Nephron (organoid): Measurements from ENCODE around the gene PALD1.

Experiments
- H3K27ac Mint-ChIP-seq, 3 experiments: 2 replicates each; pipeline ENCODE4 v1.8.0; 2020; ENCODE audit warnings: mixed read lengths in 3 of 3, mild to moderate bottlenecking in 2 of 3, moderate library complexity in 1 of 3
- H3K27me3 Mint-ChIP-seq: 2 replicates; pipeline ENCODE4 v1.8.0; 2021; ENCODE audit warnings: low read depth, mild to moderate bottlenecking, moderate library complexity, mixed read lengths
- H3K36me3 Mint-ChIP-seq: 2 replicates; pipeline ENCODE4 v1.8.0; 2020; ENCODE audit warnings: low read depth, mixed read lengths
- H3K4me1 Mint-ChIP-seq: 2 replicates; pipeline ENCODE4 v1.8.0; 2020; ENCODE audit warnings: mixed read lengths
- H3K4me3 Mint-ChIP-seq, 3 experiments: 2 replicates each; pipeline ENCODE4 v1.8.0; 2020; ENCODE audit warnings: mild to moderate bottlenecking in 3 of 3, mixed read lengths in 3 of 3, moderate library complexity in 2 of 3
- H3K9me3 Mint-ChIP-seq: 2 replicates; pipeline ENCODE4 v1.8.0; 2020; ENCODE audit warnings: mixed read lengths
- TF ChIP-seq, protein P1 (sequence below), 3 experiments: fragments of 200-600 bp; sonication (generic); IDR thresholded peaks; one replicate each; pipeline ENCODE4 v1.5.0; 2021; ENCODE audit warnings: antibody characterized with exemption in 3 of 3; ENCODE audit not compliant: unreplicated experiment in 3 of 3

PALD1 gene

GRCh38 chr10:70582793-70583668 lies 104.5 kb downstream of the PALD1 start:
- H3K9me3 Mint-ChIP-seq, result no peaks in the 10 kb centered on the region
- TF ChIP-seq, protein P1, sequence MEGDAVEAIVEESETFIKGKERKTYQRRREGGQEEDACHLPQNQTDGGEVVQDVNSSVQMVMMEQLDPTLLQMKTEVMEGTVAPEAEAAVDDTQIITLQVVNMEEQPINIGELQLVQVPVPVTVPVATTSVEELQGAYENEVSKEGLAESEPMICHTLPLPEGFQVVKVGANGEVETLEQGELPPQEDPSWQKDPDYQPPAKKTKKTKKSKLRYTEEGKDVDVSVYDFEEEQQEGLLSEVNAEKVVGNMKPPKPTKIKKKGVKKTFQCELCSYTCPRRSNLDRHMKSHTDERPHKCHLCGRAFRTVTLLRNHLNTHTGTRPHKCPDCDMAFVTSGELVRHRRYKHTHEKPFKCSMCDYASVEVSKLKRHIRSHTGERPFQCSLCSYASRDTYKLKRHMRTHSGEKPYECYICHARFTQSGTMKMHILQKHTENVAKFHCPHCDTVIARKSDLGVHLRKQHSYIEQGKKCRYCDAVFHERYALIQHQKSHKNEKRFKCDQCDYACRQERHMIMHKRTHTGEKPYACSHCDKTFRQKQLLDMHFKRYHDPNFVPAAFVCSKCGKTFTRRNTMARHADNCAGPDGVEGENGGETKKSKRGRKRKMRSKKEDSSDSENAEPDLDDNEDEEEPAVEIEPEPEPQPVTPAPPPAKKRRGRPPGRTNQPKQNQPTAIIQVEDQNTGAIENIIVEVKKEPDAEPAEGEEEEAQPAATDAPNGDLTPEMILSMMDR (IDR thresholded peaks at IDR 0.05; ENCODE audit: unreplicated experiment in 3 of 3), result no peak
- peaks cover 52% of the 10 kb centered on the region for H3K4me1 Mint-ChIP-seq
- H3K4me3 Mint-ChIP-seq, result no peak overlapping the region
- H3K36me3 Mint-ChIP-seq, result no peaks in the 10 kb centered on the region
- no peaks in the 10 kb centered on the region for H3K27me3 Mint-ChIP-seq
- peak overlapping the region in 1 of 3 experiments; percentile 90 for H3K27ac Mint-ChIP-seq

GRCh38 chr10:70583669-70584037 lies 105.1 kb downstream of the PALD1 start:
- Mint-ChIP-seq H3K9me3 (no peaks in the 10 kb centered on the region), H3K4me1 (peaks cover 55% of the 10 kb centered on the region), H3K4me3 (peak overlapping the region in 1 of 3 experiments; percentile 26), H3K27ac (peak overlapping the region; percentile 21 to 90 (median 37)), H3K27me3 (no peaks in the 10 kb centered on the region), H3K36me3 (no peaks in the 10 kb centered on the region)
- TF ChIP-seq, protein P1 (IDR thresholded peaks at IDR 0.05; ENCODE audit: unreplicated experiment in 3 of 3), result no peak

GRCh38 chr10:70584366-70584765 lies 105.8 kb downstream of the PALD1 start:
- TF ChIP-seq, protein P1 (IDR thresholded peaks at IDR 0.05; ENCODE audit: unreplicated experiment in 3 of 3), result no peak
- Mint-ChIP-seq H3K4me1 (peaks cover 62% of the 10 kb centered on the region), H3K9me3 (no peaks in the 10 kb centered on the region), H3K4me3 (no peak overlapping the region), H3K36me3 (no peaks in the 10 kb centered on the region), H3K27ac (peak overlapping the region in 2 of 3 experiments; percentile 90), H3K27me3 (no peaks in the 10 kb centered on the region)

DNA sequence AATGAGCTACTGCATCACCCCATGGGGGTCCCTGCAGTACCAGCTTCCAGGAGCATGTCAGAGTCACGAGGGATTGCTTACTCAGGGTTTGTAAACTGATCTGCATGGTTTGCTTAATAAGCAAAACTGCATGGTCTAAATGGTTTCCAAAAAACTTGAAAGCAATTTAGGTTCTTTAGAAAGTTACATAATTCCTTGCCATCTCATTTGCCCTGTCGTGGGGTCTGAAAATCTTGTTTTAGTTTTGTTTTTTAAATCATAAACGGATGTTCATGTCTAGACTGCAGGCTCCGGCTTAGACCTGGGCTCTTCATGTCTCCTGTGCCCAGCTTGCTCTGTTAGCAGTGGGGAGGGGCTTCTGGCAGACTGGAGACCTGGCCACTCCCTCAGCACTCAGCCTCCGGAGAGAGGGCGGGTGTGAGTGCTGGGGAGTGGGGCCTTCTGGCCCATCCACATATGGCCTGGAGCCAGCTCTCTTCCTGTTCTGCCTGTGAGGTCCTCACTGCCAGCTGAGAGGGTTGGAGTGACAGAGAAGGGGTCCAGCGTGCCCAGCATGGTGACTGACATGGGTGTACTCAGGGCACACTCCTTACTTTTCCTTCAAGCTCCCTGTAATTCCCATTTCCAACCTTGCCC lies 106.5 kb downstream of the PALD1 start:
- Mint-ChIP-seq H3K9me3 (no peaks in the 10 kb centered on the region), H3K27me3 (peaks cover 3% of the 10 kb centered on the region), H3K27ac (peak overlapping the region; percentile 88 to 90 (median 90)), H3K4me1 (peaks cover 69% of the 10 kb centered on the region), H3K36me3 (no peaks in the 10 kb centered on the region), H3K4me3 (peak overlapping the region in 2 of 3 experiments; percentile 22 to 66)
- TF ChIP-seq, protein P1 (IDR thresholded peaks at IDR 0.05; ENCODE audit: unreplicated experiment in 3 of 3), result no peak

- H3K9me3 Mint-ChIP-seq, result no peaks in the 10 kb centered on the region
- H3K27ac Mint-ChIP-seq, result peak overlapping the region; percentile 88 to 90 (median 90)
Measured at GRCh38 chr10:70585578-70586169, 107.1 kb downstream of the PALD1 start.

More at GRCh38 chr10:70585578-70586169, 107.1 kb downstream of the PALD1 start:
- H3K4me3 Mint-ChIP-seq, result no peak overlapping the region
- TF ChIP-seq, protein P1 (IDR thresholded peaks at IDR 0.05; ENCODE audit: unreplicated experiment in 3 of 3), result no peak
- peaks cover 4% of the 10 kb centered on the region for H3K27me3 Mint-ChIP-seq
- peaks cover 75% of the 10 kb centered on the region for H3K4me1 Mint-ChIP-seq
- no peaks in the 10 kb centered on the region for H3K36me3 Mint-ChIP-seq
